SK-N-SH (cell line): ENCODE results near the gene GFI1B. TPM values are rescaled to one million over a fixed set of nuclear protein-coding genes. Genes with fewer than 3 reads are reported as not detected.

Source experiments
- CTCF ChIA-PET: fragments of 300-600, 350-600 bp; formaldehyde crosslinking; extraction: SDS; loops from one replicate; lab custom pipeline; 2021; lab: Yijun Ruan, JAX
- POLR2A ChIA-PET: fragments of 350-600 bp; sonication (Branson Sonifier 250); formaldehyde crosslinking; extraction: SDS; loops from one replicate; lab custom pipeline; 2020; ENCODE audit warnings: antibody characterized with exemption, inconsistent platforms; lab: Yijun Ruan, JAX
- DNase-seq: peaks from one replicate; pipeline ENCODE4 v3.0.0; 2012
- H2AFZ ChIP-seq: fragments of 200-600 bp; sonication (generic); 2 replicates; pipeline ENCODE4 v1.8.1; 2016; ENCODE audit warnings: antibody characterized with exemption, mild to moderate bottlenecking, low read depth
- H3F3A ChIP-seq: fragments of 200-600 bp; sonication (generic); replicated peaks from 2 replicates; pipeline ENCODE3; 2016; ENCODE audit warnings: antibody characterized with exemption, mild to moderate bottlenecking; ENCODE audit not compliant: insufficient read depth
- H3K27ac ChIP-seq, 2 experiments: fragments of 200-500 bp in 1 of 2; fragments of 200-600 bp in 1 of 2; sonication (Bioruptor generic) in 1 of 2; sonication (generic), shearing (Covaris generic) in 1 of 2; 2 replicates each; pipeline versions ENCODE4 v1.5.1 to v1.6.1; 2014 to 2016; ENCODE audit warnings: low read depth in 2 of 2, inconsistent platforms in 1 of 2, low read length in 1 of 2, mild to moderate bottlenecking in 1 of 2, mixed read lengths in 1 of 2
- H3K27me3 ChIP-seq: fragments of 200-600 bp; sonication (generic), shearing (Covaris generic); 2 replicates; pipeline ENCODE4 v1.6.1; 2016; ENCODE audit warnings: mixed run types; ENCODE audit not compliant: insufficient read depth
- H3K36me3 ChIP-seq, 2 experiments: fragments of 200-500 bp in 1 of 2; fragments of 200-600 bp in 1 of 2; sonication (Bioruptor generic) in 1 of 2; sonication (generic) in 1 of 2; replicated peaks in 1 of 2; 2 replicates each; pipeline versions ENCODE3 to v1.5.1; 2014 to 2016; ENCODE audit warnings: low read length in 1 of 2, mild to moderate bottlenecking in 1 of 2; ENCODE audit not compliant: insufficient read depth in 2 of 2, control insufficient read depth in 1 of 2
- H3K4me1 ChIP-seq, 2 experiments: fragments of 200-500 bp in 1 of 2; fragments of 200-600 bp in 1 of 2; sonication (Bioruptor generic) in 1 of 2; sonication (generic), shearing (Covaris generic) in 1 of 2; 2 replicates each; pipeline versions ENCODE4 v1.5.1 to v1.6.1; 2014 to 2016; ENCODE audit warnings: low read depth in 1 of 2, low read length in 1 of 2, mixed run types in 1 of 2; ENCODE audit not compliant: insufficient read depth in 2 of 2, control insufficient read depth in 1 of 2
- H3K4me2 ChIP-seq: fragments of 200-600 bp; sonication (generic), shearing (Covaris generic); 2 replicates; pipeline ENCODE4 v1.6.1; 2017; ENCODE audit warnings: mixed run types
- H3K4me3 ChIP-seq, 2 experiments: fragments of 200-500 bp in 1 of 2; fragments of 200-600 bp in 1 of 2; sonication (Bioruptor generic) in 1 of 2; sonication (generic), shearing (Covaris generic) in 1 of 2; 2 replicates each; pipeline versions ENCODE4 v1.5.1 to v1.8.1; 2014 to 2016; ENCODE audit warnings: low read depth in 2 of 2, inconsistent platforms in 1 of 2, low read length in 1 of 2, mild to moderate bottlenecking in 1 of 2, mixed read lengths in 1 of 2, moderate library complexity in 1 of 2
- H3K79me2 ChIP-seq: fragments of 200-600 bp; sonication (generic); 2 replicates; pipeline ENCODE4 v1.8.1; 2017; ENCODE audit warnings: mild to moderate bottlenecking; ENCODE audit not compliant: insufficient read depth
- H3K9ac ChIP-seq: fragments of 200-600 bp; sonication (generic); 2 replicates; pipeline ENCODE4 v1.6.1; 2017; ENCODE audit warnings: mixed run types
- H3K9me2 ChIP-seq: fragments of 200-600 bp; sonication (generic); 2 replicates; pipeline ENCODE4 v1.6.1; 2017; ENCODE audit warnings: mixed run types
- H3K9me3 ChIP-seq: fragments of 200-600 bp; sonication (generic); 2 replicates; pipeline ENCODE4 v1.6.1; 2017; ENCODE audit warnings: mixed run types, mild to moderate bottlenecking, moderate library complexity
- H4K20me1 ChIP-seq: fragments of 200-600 bp; sonication (generic); 2 replicates; pipeline ENCODE4 v1.6.1; 2017; ENCODE audit warnings: mild to moderate bottlenecking, mixed run types; ENCODE audit not compliant: insufficient read depth
- CTCF ChIP-seq: fragments of 200-600 bp; sonication (generic); IDR thresholded peaks from 2 replicates; pipeline ENCODE4 v1.6.1; 2017; ENCODE audit warnings: antibody characterized with exemption, mild to moderate bottlenecking, moderate library complexity
- GABPA ChIP-seq: IDR thresholded peaks from 2 replicates; pipeline ENCODE4 v1.4.0; 2012; ENCODE audit warnings: low read depth, mild to moderate bottlenecking
- JUND ChIP-seq: IDR thresholded peaks from 2 replicates; pipeline ENCODE4 v1.4.0; 2012
- MXI1 ChIP-seq: IDR thresholded peaks from 2 replicates; pipeline ENCODE4 v1.6.1; 2012; ENCODE audit warnings: mild to moderate bottlenecking, low read depth, low read length, improper control_type of control experiment
- NFIC ChIP-seq: IDR thresholded peaks from 2 replicates; pipeline ENCODE4 v1.4.0; 2012; ENCODE audit warnings: borderline replicate concordance
- PBX3 ChIP-seq: IDR thresholded peaks from 2 replicates; pipeline ENCODE4; 2012
- ZBTB33 ChIP-seq: IDR thresholded peaks from 2 replicates; pipeline ENCODE4 v1.4.0; 2012; ENCODE audit warnings: low read depth, borderline replicate concordance
- WGBS: methylation state at CpG from one replicate; pipeline ENCODE4 v1.1.6; 2017; ENCODE audit warnings: low lambda C conversion rate; 5-methylcytosine and 5-hydroxymethylcytosine counted together
- polyA plus RNA-seq, 3 experiments: library from polyadenylated mRNA; depleted of rRNA; stranded (reverse); fragments of >200 nt; gene quantifications; 2 replicates each; pipeline ENCODE4 v1.2.3, GENCODE V29; 2012

The GFI1B gene
- polyA plus RNA-seq, 1 of the 3 experiments (the other 2 are of a cell fraction), result not detected

- CTCF ChIA-PET, result interaction anchor here (1.3 to 1.9 kb wide), 4 partner anchors 15 to 72 kb away, joined by 3 to 8 read pairs (median 6); no protein-coding TSS in a partner anchor
- POLR2A ChIA-PET, result no interaction called here
- 84% methylated on average over 14 of the region's 16 CpGs for WGBS
Observed at GRCh38 chr9:132970324-132971062, 8.0 kb upstream of the GFI1B start.

More at GRCh38 chr9:132970324-132971062, 8.0 kb upstream of the GFI1B start:
- Histone ChIP-seq H3K9ac (no peak overlapping the region), H4K20me1 (no peaks in the 10 kb centered on the region), H3K4me1 (peaks cover 0 to 2% of the 10 kb centered on the region in 2 experiments; a peak in 1 of 4 replicates), H3K27me3 (peaks cover 30% of the 10 kb centered on the region; the same call in 1 of the 2 replicates), H3K9me3 (no peaks in the 10 kb centered on the region), H3K4me3 (no peak overlapping the region), H3K4me2 (no peak overlapping the region), H3K27ac (no peak overlapping the region), H3K9me2 (no peaks in the 10 kb centered on the region), H3F3A (no peaks in the 10 kb centered on the region), H3K36me3 (no peaks in the 10 kb centered on the region), H3K79me2 (no peaks in the 10 kb centered on the region), H2AFZ (no peak overlapping the region)
- no peak for DNase-seq
- TF ChIP-seq NFIC (no peak), PBX3 (no peak), MXI1 (no peak), GABPA (no peak), JUND (no peak), CTCF (no peak), ZBTB33 (no peak)
